Measurements from ENCODE around the gene TLL2.

DNA sequence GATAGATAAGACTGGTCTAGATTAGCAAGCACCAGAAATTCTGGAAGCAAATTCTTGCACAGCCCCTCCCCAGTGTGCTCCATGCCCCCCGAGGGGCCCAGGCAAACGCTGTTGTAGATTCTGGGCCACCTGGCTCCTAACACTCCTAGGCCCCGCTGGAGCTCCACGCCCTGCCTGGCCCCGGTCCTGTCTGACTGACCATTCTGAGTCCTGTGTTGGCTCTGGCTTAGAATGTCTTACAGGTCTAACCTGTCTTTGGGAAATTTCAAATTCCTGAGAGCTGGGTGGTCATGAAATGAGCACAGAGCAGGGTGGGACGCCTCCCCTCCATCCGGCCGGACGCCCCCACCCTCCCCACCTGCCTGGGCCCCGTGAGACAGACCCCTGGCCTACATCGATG lies 142.4 kb downstream of the TLL2 start:
- TF ChIP-seq, protein P1, sequence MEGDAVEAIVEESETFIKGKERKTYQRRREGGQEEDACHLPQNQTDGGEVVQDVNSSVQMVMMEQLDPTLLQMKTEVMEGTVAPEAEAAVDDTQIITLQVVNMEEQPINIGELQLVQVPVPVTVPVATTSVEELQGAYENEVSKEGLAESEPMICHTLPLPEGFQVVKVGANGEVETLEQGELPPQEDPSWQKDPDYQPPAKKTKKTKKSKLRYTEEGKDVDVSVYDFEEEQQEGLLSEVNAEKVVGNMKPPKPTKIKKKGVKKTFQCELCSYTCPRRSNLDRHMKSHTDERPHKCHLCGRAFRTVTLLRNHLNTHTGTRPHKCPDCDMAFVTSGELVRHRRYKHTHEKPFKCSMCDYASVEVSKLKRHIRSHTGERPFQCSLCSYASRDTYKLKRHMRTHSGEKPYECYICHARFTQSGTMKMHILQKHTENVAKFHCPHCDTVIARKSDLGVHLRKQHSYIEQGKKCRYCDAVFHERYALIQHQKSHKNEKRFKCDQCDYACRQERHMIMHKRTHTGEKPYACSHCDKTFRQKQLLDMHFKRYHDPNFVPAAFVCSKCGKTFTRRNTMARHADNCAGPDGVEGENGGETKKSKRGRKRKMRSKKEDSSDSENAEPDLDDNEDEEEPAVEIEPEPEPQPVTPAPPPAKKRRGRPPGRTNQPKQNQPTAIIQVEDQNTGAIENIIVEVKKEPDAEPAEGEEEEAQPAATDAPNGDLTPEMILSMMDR (IDR thresholded peaks at IDR 0.05): no peak
- no peak for TF ChIP-seq POLR2A (IDR thresholded peaks at IDR 0.05)
